NT2/D1 (cell line): ENCODE measurements around the gene NAAA.
"Not testable (repeated sequence)": the region's sequence is repeated elsewhere in the genome, so short reads cannot be mapped to it uniquely, and the experiment has no call there.

Experiments used
- DNase-seq: peaks from one replicate; pipeline ENCODE4 v3.0.0-alpha.2; 2011; ENCODE audit warnings: low read depth, low spot score
- H3K27me3 ChIP-seq: 2 replicates; pipeline ENCODE4 v1.6.0; 2011; ENCODE audit warnings: mild to moderate bottlenecking; ENCODE audit not compliant: insufficient read length, insufficient read depth
- H3K36me3 ChIP-seq: 2 replicates; pipeline ENCODE4 v1.6.1; 2011; ENCODE audit warnings: mild to moderate bottlenecking, low read length, mixed read lengths; ENCODE audit not compliant: insufficient read depth, insufficient read length
- H3K4me1 ChIP-seq: 2 replicates; pipeline ENCODE4 v1.5.1; 2011; ENCODE audit not compliant: insufficient read depth, insufficient read length
- H3K4me3 ChIP-seq: 2 replicates; pipeline ENCODE4 v1.5.1; 2011; ENCODE audit warnings: low read depth; ENCODE audit not compliant: insufficient read length
- H3K9ac ChIP-seq: 2 replicates; pipeline ENCODE4 v1.6.0; 2011; ENCODE audit warnings: low read depth; ENCODE audit not compliant: insufficient read length
- H3K9me3 ChIP-seq: 2 replicates; pipeline ENCODE4 v1.5.1; 2011; ENCODE audit warnings: mild to moderate bottlenecking, low read length; ENCODE audit not compliant: insufficient read depth
- SUZ12 ChIP-seq: IDR thresholded peaks from 2 replicates; pipeline ENCODE4 v1.6.1; 2011; ENCODE audit not compliant: insufficient read length, insufficient read depth; ENCODE audit errors: extremely low read depth
- YY1 ChIP-seq: IDR thresholded peaks from 2 replicates; pipeline ENCODE4 v1.6.1; 2011; ENCODE audit not compliant: insufficient read length, insufficient read depth
- ZNF274 ChIP-seq: IDR thresholded peaks from 2 replicates; pipeline ENCODE4 v1.6.1; 2011; ENCODE audit warnings: mild to moderate bottlenecking, low read depth, low read length

NAAA gene

GRCh38 chr4:75920327-75920726 is 20.5 kb downstream of the NAAA start:
- no peaks in the 10 kb centered on the region for H3K9me3 ChIP-seq
- no peak for TF ChIP-seq YY1
- TF ChIP-seq ZNF274: no peak
- TF ChIP-seq SUZ12: no peak
- no peak for DNase-seq
- peaks cover 19% of the 10 kb centered on the region for H3K36me3 ChIP-seq
- H3K4me3 ChIP-seq: no peak overlapping the region
- no peak overlapping the region for H3K9ac ChIP-seq
- H3K4me1 ChIP-seq: no peaks in the 10 kb centered on the region
- no peaks in the 10 kb centered on the region for H3K27me3 ChIP-seq

GRCh38 chr4:75919920-75920319 is 20.9 kb downstream of the NAAA start:
- TF ChIP-seq ZNF274: no peak
- no peak for TF ChIP-seq YY1
- TF ChIP-seq SUZ12: no peak
- Histone ChIP-seq H3K27me3 (no peaks in the 10 kb centered on the region), H3K4me3 (no peak overlapping the region), H3K9ac (no peak overlapping the region), H3K9me3 (no peaks in the 10 kb centered on the region), H3K36me3 (peaks cover 19% of the 10 kb centered on the region), H3K4me1 (no peaks in the 10 kb centered on the region)
- no peak for DNase-seq

GRCh38 chr4:75916091-75916661 is 24.6 kb downstream of the NAAA start:
- TF ChIP-seq ZNF274: no peak
- TF ChIP-seq SUZ12: no peak
- TF ChIP-seq YY1: no peak
- no peak overlapping the region for H3K9ac ChIP-seq
- H3K9me3 ChIP-seq: no peaks in the 10 kb centered on the region
- H3K4me3 ChIP-seq: no peak overlapping the region
- no peak for DNase-seq
- H3K4me1 ChIP-seq: no peaks in the 10 kb centered on the region
- H3K36me3 ChIP-seq: peaks cover 19% of the 10 kb centered on the region
- no peaks in the 10 kb centered on the region for H3K27me3 ChIP-seq

GRCh38 chr4:75912968-75913367 is 27.8 kb downstream of the NAAA start:
- peaks cover 5% of the 10 kb centered on the region for H3K36me3 ChIP-seq
- H3K27me3 ChIP-seq: no peaks in the 10 kb centered on the region
- TF ChIP-seq ZNF274 (no peak), SUZ12 (no peak), YY1 (no peak)
- no peak overlapping the region for H3K4me3 ChIP-seq
- H3K9ac ChIP-seq: no peak overlapping the region
- H3K4me1 ChIP-seq: no peaks in the 10 kb centered on the region
- DNase-seq: no peak
- peaks cover 10% of the 10 kb centered on the region for H3K9me3 ChIP-seq

- peaks cover 10% of the 10 kb centered on the region for H3K9me3 ChIP-seq
- H3K27me3 ChIP-seq, H3K4me3 ChIP-seq, H3K4me1 ChIP-seq, DNase-seq, H3K36me3 ChIP-seq, H3K9ac ChIP-seq: not testable (repeated sequence)
Measured at GRCh38 chr4:75910831-75911230, 30.0 kb downstream of the NAAA start.

GRCh38 chr4:75909405-75909804 is 31.4 kb downstream of the NAAA start:
- TF ChIP-seq YY1 (no peak), ZNF274 (no peak), SUZ12 (no peak)

GRCh38 chr4:75908555-75908954 is 32.3 kb downstream of the NAAA start:
- Histone ChIP-seq H3K4me3 (no peak overlapping the region), H3K36me3 (no peaks in the 10 kb centered on the region), H3K9ac (no peak overlapping the region), H3K27me3 (no peaks in the 10 kb centered on the region), H3K4me1 (peaks cover 3% of the 10 kb centered on the region), H3K9me3 (peaks cover 10% of the 10 kb centered on the region)
- DNase-seq: no peak
- no peak for TF ChIP-seq SUZ12
- no peak for TF ChIP-seq YY1
- no peak for TF ChIP-seq ZNF274

More at GRCh38 chr4:75909405-75909804, 31.4 kb downstream of the NAAA start:
- Histone ChIP-seq H3K4me1 (peaks cover 3% of the 10 kb centered on the region), H3K9me3 (peaks cover 10% of the 10 kb centered on the region), H3K9ac (no peak overlapping the region), H3K27me3 (no peaks in the 10 kb centered on the region), H3K36me3 (no peaks in the 10 kb centered on the region), H3K4me3 (no peak overlapping the region)
- peak; percentile 25 for DNase-seq
